Kidney epithelial cell (primary cell): ENCODE results near the gene MEGF11. TPM values are rescaled to one million over a fixed set of nuclear protein-coding genes. Genes with fewer than 3 reads are reported as not detected.

Source experiments
- DNase-seq: peaks from one replicate; pipeline ENCODE4 v3.0.0-alpha.2; 2010; ENCODE audit warnings: low read depth
- H3K27me3 ChIP-seq: 2 replicates; pipeline ENCODE4 v1.6.0; 2011; ENCODE audit warnings: low read length; ENCODE audit not compliant: control insufficient read depth, insufficient read depth
- H3K36me3 ChIP-seq: 2 replicates; pipeline ENCODE4 v1.5.1; 2011; ENCODE audit warnings: low read length; ENCODE audit not compliant: control insufficient read depth, insufficient read depth
- H3K4me3 ChIP-seq: 2 replicates; pipeline ENCODE4 v1.5.1; 2011; ENCODE audit warnings: low read depth, mild to moderate bottlenecking, control low read depth, low read length
- CTCF ChIP-seq: IDR thresholded peaks from 2 replicates; pipeline ENCODE4 v1.5.1; 2011; ENCODE audit warnings: mild to moderate bottlenecking, moderate library complexity, low read length, control low read depth, inconsistent platforms; ENCODE audit not compliant: insufficient read depth, poor library complexity, severe bottlenecking
- total RNA-seq: library from RNA; depleted of rRNA; stranded (reverse); fragments of >200 nt; gene quantifications from 2 replicates; pipeline ENCODE4 v1.2.3, GENCODE V29; 2015

Gene MEGF11
- total RNA-seq, 1 donor from 2014 or later, result 0.63 TPM

- no peak for TF ChIP-seq CTCF
- no peak for DNase-seq
- Histone ChIP-seq H3K4me3 (no peak overlapping the region), H3K27me3 (no peaks in the 10 kb centered on the region), H3K36me3 (no peaks in the 10 kb centered on the region)
Measured at GRCh38 chr15:65937476-65937875, 316.1 kb downstream of the MEGF11 start.

GRCh38 chr15:65937054-65937453 lies 316.5 kb downstream of the MEGF11 start:
- no peak for TF ChIP-seq CTCF
- Histone ChIP-seq H3K36me3 (no peaks in the 10 kb centered on the region), H3K27me3 (no peaks in the 10 kb centered on the region), H3K4me3 (no peak overlapping the region)
- no peak for DNase-seq

- TF ChIP-seq CTCF, result no peak
- DNase-seq, result no peak
- Histone ChIP-seq H3K27me3 (no peaks in the 10 kb centered on the region), H3K36me3 (no peaks in the 10 kb centered on the region), H3K4me3 (no peak overlapping the region)
Measured at GRCh38 chr15:65936282-65936681, 317.3 kb downstream of the MEGF11 start.

DNA sequence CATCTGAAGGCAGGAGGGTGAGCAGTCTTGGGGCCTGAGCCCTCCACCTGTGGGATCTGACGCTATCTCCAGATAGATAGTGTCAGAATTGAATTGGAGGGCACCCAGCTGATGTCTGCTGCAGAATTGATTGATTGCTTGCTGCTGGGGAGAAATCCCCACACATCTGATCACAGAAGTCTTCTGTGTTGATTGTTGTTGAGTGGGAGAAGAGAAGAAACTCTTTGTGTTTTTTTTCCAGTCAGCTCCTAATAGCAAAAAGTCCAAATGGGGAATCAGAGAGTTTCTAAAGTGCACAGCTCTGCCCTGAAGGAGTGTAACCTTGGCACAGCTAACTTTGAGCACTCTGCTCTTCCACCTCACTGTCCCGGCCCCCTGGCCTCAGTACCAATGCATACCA lies 318.2 kb downstream of the MEGF11 start:
- Histone ChIP-seq H3K27me3 (no peaks in the 10 kb centered on the region), H3K36me3 (no peaks in the 10 kb centered on the region), H3K4me3 (no peak overlapping the region)
- no peak for TF ChIP-seq CTCF
- no peak for DNase-seq

- no peaks in the 10 kb centered on the region for H3K27me3 ChIP-seq
- no peak for TF ChIP-seq CTCF
- no peaks in the 10 kb centered on the region for H3K36me3 ChIP-seq
- DNase-seq, result no peak
- H3K4me3 ChIP-seq, result no peak overlapping the region
Measured at GRCh38 chr15:65931221-65931620, 322.3 kb downstream of the MEGF11 start.

DNA sequence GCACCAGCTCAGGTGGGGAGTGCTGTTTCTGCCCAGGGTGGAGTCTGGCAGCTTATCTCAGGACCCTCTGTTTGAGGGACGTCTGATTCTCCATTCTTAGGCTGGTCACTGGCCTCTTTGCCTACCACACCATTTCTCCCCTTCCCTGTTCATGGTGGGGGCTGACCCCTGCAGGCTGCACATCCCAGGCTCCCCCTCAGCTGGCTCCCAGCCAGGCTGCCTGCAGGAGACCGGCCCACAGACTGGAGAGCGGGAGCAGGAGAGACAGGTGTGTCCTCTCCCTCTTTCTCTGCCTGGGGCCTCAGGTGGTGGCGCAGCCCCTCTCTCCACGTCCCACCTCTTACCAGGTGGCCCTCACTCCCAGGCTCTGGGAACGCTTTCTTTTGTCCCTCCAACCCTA lies 323.4 kb downstream of the MEGF11 start:
- no peak for DNase-seq

More for the DNA sequence above, 323.4 kb downstream of the MEGF11 start:
- Histone ChIP-seq H3K27me3 (no peaks in the 10 kb centered on the region), H3K36me3 (no peaks in the 10 kb centered on the region), H3K4me3 (no peak overlapping the region)
- no peak for TF ChIP-seq CTCF
